Heart right ventricle (tissue), 16 donors: ENCODE measurements around the gene BEND7. TPM values are rescaled to one million over a fixed set of nuclear protein-coding genes. Genes with fewer than 3 reads are reported as not detected.

Source experiments
- ATAC-seq, 8 donors: fragments of 200-7000 bp; cut with Tn5 transposase; one replicate each; pipeline ENCODE4 v1.9.1; 2020; ENCODE audit warnings: mild to moderate bottlenecking in 8 of 8, moderate library complexity in 8 of 8, moderate number of reproducible peaks in 1 of 8
- DNase-seq, 2 donors: peaks; one replicate each; pipeline ENCODE4 v3.0.0-alpha.2; 2020
- H3K27ac ChIP-seq, 10 donors: fragments of 200-600 bp; sonication (generic) in 2 of 10; one replicate each; pipeline versions ENCODE4 v1.5.0 to v1.8.0; 2020 to 2022; ENCODE audit warnings: mild to moderate bottlenecking in 3 of 10
- H3K27me3 ChIP-seq, 7 donors: fragments of 200-600 bp; one replicate each; pipeline ENCODE4 v1.8.0; 2021 to 2022; ENCODE audit warnings: mild to moderate bottlenecking in 2 of 7
- H3K36me3 ChIP-seq, 9 donors: fragments of 200-600 bp; sonication (generic) in 1 of 9; one replicate each; pipeline versions ENCODE4 v1.5.0 to v1.8.0; 2020 to 2022; ENCODE audit warnings: mild to moderate bottlenecking in 2 of 9
- H3K4me1 ChIP-seq, 9 donors: fragments of 200-600 bp; sonication (generic) in 1 of 9; one replicate each; pipeline versions ENCODE4 v1.5.0 to v1.8.0; 2020 to 2022; ENCODE audit warnings: mild to moderate bottlenecking in 4 of 9
- H3K4me3 ChIP-seq, 10 donors: fragments of 200-600 bp; sonication (generic) in 2 of 10; one replicate each; pipeline versions ENCODE4 v1.5.0 to v1.8.0; 2020 to 2022; ENCODE audit warnings: mild to moderate bottlenecking in 7 of 10, moderate library complexity in 2 of 10
- H3K9me3 ChIP-seq, 11 donors: fragments of 200-600 bp in 10 of 11; sonication (generic) in 2 of 11; one replicate each; pipeline versions ENCODE4 v1.5.0 to v1.8.0; 2013 to 2022; ENCODE audit warnings: mild to moderate bottlenecking in 2 of 11, control low read depth in 1 of 11, moderate library complexity in 1 of 11
- CTCF ChIP-seq, 9 donors: fragments of 200-600 bp; sonication (generic) in 2 of 9; IDR thresholded peaks; one replicate each; pipeline versions ENCODE4 v1.5.0 to v1.8.0; 2021 to 2022; ENCODE audit warnings: antibody characterized with exemption in 9 of 9, mild to moderate bottlenecking in 5 of 9, moderate library complexity in 1 of 9
- WGBS, 2 donors: extraction: QIAGEN DNeasy Blood & Tissue Kit; methylation state at CpG; one replicate each; pipeline ENCODE4 v1.1.7; 2013; ENCODE audit warnings: inconsistent platforms in 1 of 2; 5-methylcytosine and 5-hydroxymethylcytosine counted together
- intact Hi-C, 10 donors: fragments of 100-400 bp; cut with DNase I; formaldehyde crosslinking; loops; one replicate each; pipeline versions ENCODE4 v1.11.1 to v1.14.2; 2022
- polyA plus RNA-seq, 2 donors: library from polyadenylated mRNA; stranded (reverse); fragments of 200-250 nt; gene quantifications; one replicate each; pipeline ENCODE4 v1.2.3, GENCODE V29; 2013
- total RNA-seq, 10 donors: library from RNA; stranded (reverse); fragmentation: NEBNext Ultra II Directional in 3 of 10; extraction: Animal tissue kit (Norgen Biotek cat#: 25700) in 3 of 10; gene quantifications; one replicate each; pipeline versions ENCODE4 v1.2.1 to v1.2.4, GENCODE V29; 2021 to 2023
- donor health status: Arrhythmogenic right ventricular cardiomyopathy.
- donor health status: ischemic (EF 13 %, LVEDD 7.1; RV severe dilation, severe dysfunction).
- donor health status: healthy with polysubstance abuse.
- donor health status: DM: no; HTN: yes; CAD: no.
- donor health status: DM: no; HTN: no; CAD: no.
- donor health status: ischemic (EF 25% LVEDD 6.9; RV normal size, moderate dysfunction).
- donor health status: ischemic (EF 25% LVEDD 5.7; RV mildly dilated, moderate dysfunction).
- donor health status: healthy.
- donor health status: DM: yes; HTN: yes; CAD: no.
- donor health status: Ischemic cardiomyopathy.
- donor health status: ischemic (EF 35%, LVEDD 5.7; RV mildly dilated, moderate dysfunction).
- donor health status: nonischemic (EF 11% LVEDD 7.7; RV severe dilation, severe dysfunction).
- donor health status: DM: yes; HTN: yes; CAD: no.
- donor health status: PGD.
- donor health status: ischemic (EF 29% LVEDD 5.4; RV normal size, mild dysfunction).
- donor health status: nonischemic (EF 23%, LVEDD 6.1; RV moderate dilation, normal function).

The BEND7 gene
- total and polyA plus RNA-seq, 12 donors: 6.4 to 21.0 (median 12.5) TPM

- no peak for TF ChIP-seq CTCF (IDR thresholded peaks at IDR 0.05)
- no peak overlapping the region for H3K4me3 ChIP-seq
- H3K27ac ChIP-seq: no peak overlapping the region
- DNase-seq (no peak), ATAC-seq (no peak)
- WGBS, 2 donors: 93 to 95% methylated on average over 5 of the region's 5 CpGs
- no peaks in the 10 kb centered on the region for H3K4me1 ChIP-seq
- intact Hi-C loops: no loop called here
- H3K27me3 ChIP-seq: peaks cover 0 to 6% (median 0%) of the 10 kb centered on the region in 7 donors
- H3K9me3 ChIP-seq: peaks cover 0 to 4% (median 0%) of the 10 kb centered on the region in 11 donors
- H3K36me3 ChIP-seq: no peaks in the 10 kb centered on the region
Measured at GRCh38 chr10:13392701-13393100, 136.1 kb downstream of the BEND7 start.

Other genes starting within 250 kb of the BEND7 start
- gene PHYH, start 228.9 kb downstream of the BEND7 start, total RNA-seq: 100 to 1,000 TPM in 9 of 10 donors, 10 to 100 TPM in 1; 97.3 to 188 (median 162) TPM
- 10 to 100 TPM; 51.1 to 56.7 TPM for gene PHYH, start 228.9 kb downstream of the BEND7 start, polyA plus RNA-seq
- gene SEPHS1, start 180.7 kb downstream of the BEND7 start, total RNA-seq: 10 to 100 TPM; 26.7 to 38.9 (median 30.4) TPM
- 10 to 100 TPM; 17.6 to 23.2 TPM for gene SEPHS1, start 180.7 kb downstream of the BEND7 start, polyA plus RNA-seq
- 10 to 100 TPM; 13.3 to 17.1 (median 15.4) TPM for gene PRPF18, start 58.0 kb upstream of the BEND7 start, total RNA-seq
- gene PRPF18, start 58.0 kb upstream of the BEND7 start, polyA plus RNA-seq: 10 to 100 TPM in 1 of 2 donors, 1 to 10 TPM in 1; 6.7 to 13.1 TPM